Measurements from ENCODE around the gene MAN2A1. TPM values are rescaled to one million over a fixed set of nuclear protein-coding genes. Genes with fewer than 3 reads are reported as not detected.

The MAN2A1 gene
- total RNA-seq, 1 experiment from 2014 or later: 86.6 TPM

GRCh38 chr5:109739741-109740728 lies 50.3 kb downstream of the MAN2A1 start (continued):
- TF ChIP-seq FOXJ3 (CRISPR knock-in tag; IDR thresholded peaks at IDR 0.05; ENCODE audit: borderline replicate concordance): no peak

- ChIA-PET CTCF (interaction anchor here (3.6 kb wide), 1 partner anchor 52 kb away, joined by 15 read pairs; the partner anchor contains the start of gene MAN2A1), POLR2A (no interaction called here)
- ATAC-seq: no peak
- Mint-ChIP-seq H3K9me3 (no peaks in the 10 kb centered on the region), H3K27ac (peak overlapping the region; percentile 99), H3K27me3 (ENCODE audit: low read depth) (no peaks in the 10 kb centered on the region), H3K4me3 (peak overlapping the region; percentile 63), H3K4me1 (peaks cover 78% of the 10 kb centered on the region), H3K36me3 (peaks cover 3% of the 10 kb centered on the region; the same call in 1 of the 2 replicates)
- TF ChIP-seq TP53 (CRISPR knock-in tag; IDR thresholded peaks at IDR 0.05) (no peak), ZNF263 (CRISPR knock-in tag; IDR thresholded peaks at IDR 0.05; ENCODE audit: low read depth) (no peak), EMX1 (CRISPR knock-in tag; IDR thresholded peaks at IDR 0.05) (no peak), AR (CRISPR knock-in tag; IDR thresholded peaks at IDR 0.05) (no peak), ZBTB21 (CRISPR knock-in tag; IDR thresholded peaks at IDR 0.05; ENCODE audit: borderline replicate concordance) (no peak), NFYB (CRISPR knock-in tag; conservative IDR thresholded peaks at IDR 0.05; ENCODE audit: low read depth) (no peak), MYBL2 (CRISPR knock-in tag; IDR thresholded peaks at IDR 0.05) (no peak), ZNF532 (CRISPR knock-in tag; IDR thresholded peaks at IDR 0.05; ENCODE audit: borderline replicate concordance) (no peak), ZNF219 (CRISPR knock-in tag; IDR thresholded peaks at IDR 0.05; ENCODE audit: borderline replicate concordance) (no peak), GABPB1 (CRISPR knock-in tag; IDR thresholded peaks at IDR 0.05) (no peak), IRF1 (CRISPR knock-in tag; IDR thresholded peaks at IDR 0.05) (no peak), FOXP1 (CRISPR knock-in tag; IDR thresholded peaks at IDR 0.05; ENCODE audit: borderline replicate concordance) (no peak), NR1H2 (CRISPR knock-in tag; IDR thresholded peaks at IDR 0.05) (no peak), ZNF317 (CRISPR knock-in tag; IDR thresholded peaks at IDR 0.05; ENCODE audit: borderline replicate concordance, low read depth) (no peak), HMGA2 (CRISPR knock-in tag; IDR thresholded peaks at IDR 0.05) (no peak), USF2 (CRISPR knock-in tag; IDR thresholded peaks at IDR 0.05) (no peak)
- TF ChIP-seq, protein P1, sequence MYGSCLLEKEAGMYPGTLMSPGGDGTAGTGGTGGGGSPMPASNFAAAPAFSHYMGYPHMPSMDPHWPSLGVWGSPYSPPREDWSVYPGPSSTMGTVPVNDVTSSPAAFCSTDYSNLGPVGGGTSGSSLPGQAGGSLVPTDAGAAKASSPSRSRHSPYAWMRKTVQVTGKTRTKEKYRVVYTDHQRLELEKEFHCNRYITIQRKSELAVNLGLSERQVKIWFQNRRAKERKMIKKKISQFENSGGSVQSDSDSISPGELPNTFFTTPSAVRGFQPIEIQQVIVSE (CRISPR knock-in tag; IDR thresholded peaks at IDR 0.05; ENCODE audit: borderline replicate concordance): no peak
- TF ChIP-seq, protein P2, sequence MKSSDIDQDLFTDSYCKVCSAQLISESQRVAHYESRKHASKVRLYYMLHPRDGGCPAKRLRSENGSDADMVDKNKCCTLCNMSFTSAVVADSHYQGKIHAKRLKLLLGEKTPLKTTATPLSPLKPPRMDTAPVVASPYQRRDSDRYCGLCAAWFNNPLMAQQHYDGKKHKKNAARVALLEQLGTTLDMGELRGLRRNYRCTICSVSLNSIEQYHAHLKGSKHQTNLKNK (CRISPR knock-in tag; IDR thresholded peaks at IDR 0.05): no peak
- TF ChIP-seq, protein P3, sequence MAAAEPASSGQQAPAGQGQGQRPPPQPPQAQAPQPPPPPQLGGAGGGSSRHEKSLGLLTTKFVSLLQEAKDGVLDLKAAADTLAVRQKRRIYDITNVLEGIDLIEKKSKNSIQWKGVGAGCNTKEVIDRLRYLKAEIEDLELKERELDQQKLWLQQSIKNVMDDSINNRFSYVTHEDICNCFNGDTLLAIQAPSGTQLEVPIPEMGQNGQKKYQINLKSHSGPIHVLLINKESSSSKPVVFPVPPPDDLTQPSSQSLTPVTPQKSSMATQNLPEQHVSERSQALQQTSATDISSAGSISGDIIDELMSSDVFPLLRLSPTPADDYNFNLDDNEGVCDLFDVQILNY (CRISPR knock-in tag; IDR thresholded peaks at IDR 0.05): no peak
- TF ChIP-seq, protein P4, sequence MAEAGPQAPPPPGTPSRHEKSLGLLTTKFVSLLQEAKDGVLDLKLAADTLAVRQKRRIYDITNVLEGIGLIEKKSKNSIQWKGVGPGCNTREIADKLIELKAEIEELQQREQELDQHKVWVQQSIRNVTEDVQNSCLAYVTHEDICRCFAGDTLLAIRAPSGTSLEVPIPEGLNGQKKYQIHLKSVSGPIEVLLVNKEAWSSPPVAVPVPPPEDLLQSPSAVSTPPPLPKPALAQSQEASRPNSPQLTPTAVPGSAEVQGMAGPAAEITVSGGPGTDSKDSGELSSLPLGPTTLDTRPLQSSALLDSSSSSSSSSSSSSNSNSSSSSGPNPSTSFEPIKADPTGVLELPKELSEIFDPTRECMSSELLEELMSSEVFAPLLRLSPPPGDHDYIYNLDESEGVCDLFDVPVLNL (CRISPR knock-in tag; IDR thresholded peaks at IDR 0.05; ENCODE audit: borderline replicate concordance, low read depth): no peak
- DNase-seq (ENCODE audit: low spot score): no peak
Measured at GRCh38 chr5:109740966-109741365, 51.2 kb downstream of the MAN2A1 start.

Data from WTC11 (cell line).